Stimulated activated CD4-positive, alpha-beta T cell treated with anti-CD3 and anti-CD28 coated beads, Interleukin-2, amount 100 ng/mL, for 48 hours (primary cell): Measurements from ENCODE around the gene TIMP2.

Source experiments
- DNase-seq, 2 donors: peaks; one replicate each; pipeline ENCODE4 v3.0.0-alpha.2; 2020

TIMP2 gene

GRCh38 chr17:78861229-78861628 lies 64.0 kb downstream of the TIMP2 start:
- no peak for DNase-seq

GRCh38 chr17:78859051-78859450 lies 66.1 kb downstream of the TIMP2 start:
- no peak for DNase-seq

- no peak for DNase-seq
Observed at GRCh38 chr17:78857266-78857665, 67.9 kb downstream of the TIMP2 start.

- DNase-seq = no peak
Observed at GRCh38 chr17:78855561-78856165, 69.5 kb downstream of the TIMP2 start.

GRCh38 chr17:78854508-78854907 lies 70.7 kb downstream of the TIMP2 start:
- DNase-seq = no peak

GRCh38 chr17:78853926-78854394 lies 71.2 kb downstream of the TIMP2 start:
- no peak for DNase-seq

GRCh38 chr17:78852709-78853121 lies 72.5 kb downstream of the TIMP2 start:
- no peak for DNase-seq

GRCh38 chr17:78849026-78849425 lies 76.2 kb downstream of the TIMP2 start:
- DNase-seq = no peak

GRCh38 chr17:78847052-78847451 lies 78.1 kb downstream of the TIMP2 start:
- no peak for DNase-seq

- DNase-seq = no peak
Observed at GRCh38 chr17:78844301-78845005, 80.7 kb downstream of the TIMP2 start.

GRCh38 chr17:78842881-78843565 lies 82.2 kb downstream of the TIMP2 start:
- peak; percentile 42 to 55 for DNase-seq

GRCh38 chr17:78840780-78841611 lies 84.2 kb downstream of the TIMP2 start, which contains the start of gene USP36:
USP36 (minus strand) TSS chr17:78840814; CDS start chr17:78836363, 4,451 bp downstream.
- peak; percentile 99 for DNase-seq

- DNase-seq = no peak
Observed at GRCh38 chr17:78840530-78840779, 84.7 kb downstream of the TIMP2 start.

GRCh38 chr17:78839762-78840529 lies 85.2 kb downstream of the TIMP2 start:
- peak; percentile 37 to 42 for DNase-seq

GRCh38 chr17:78839235-78839761 lies 85.9 kb downstream of the TIMP2 start:
- no peak for DNase-seq

- DNase-seq = no peak
Observed at GRCh38 chr17:78838574-78839005, 86.6 kb downstream of the TIMP2 start.

GRCh38 chr17:78836420-78837021 lies 88.7 kb downstream of the TIMP2 start:
- no peak for DNase-seq

- DNase-seq = no peak
Observed at GRCh38 chr17:78834571-78834970, 90.6 kb downstream of the TIMP2 start.

- no peak for DNase-seq
Observed at GRCh38 chr17:78832541-78832810, 92.7 kb downstream of the TIMP2 start.

GRCh38 chr17:78831688-78832540 lies 93.3 kb downstream of the TIMP2 start:
- DNase-seq = no peak

- DNase-seq = no peak
Observed at GRCh38 chr17:78829477-78829876, 95.7 kb downstream of the TIMP2 start.
